Tibial nerve (tissue), 4 donors: ENCODE measurements around the gene TAF6. TPM values are rescaled to one million over a fixed set of nuclear protein-coding genes. Genes with fewer than 3 reads are reported as not detected.

ENCODE experiments used
- DNase-seq, 2 donors: peaks; one replicate each; pipeline ENCODE4 v3.0.0-alpha.2; 2019; ENCODE audit warnings: low spot score in 2 of 2
- H3K27ac ChIP-seq, 4 donors: fragments of 200-600 bp; sonication (generic) in 3 of 4; one replicate each; pipeline ENCODE4 v1.5.1; 2017 to 2019; ENCODE audit warnings: mild to moderate bottlenecking in 1 of 4
- H3K27me3 ChIP-seq, 2 donors: fragments of 200-600 bp; sonication (generic) in 1 of 2; one replicate each; pipeline versions ENCODE4 v1.5.1 to v1.6.0; 2017 to 2019
- H3K36me3 ChIP-seq, 3 donors: fragments of 200-600 bp; sonication (generic); one replicate each; pipeline ENCODE4 v1.5.1; 2018 to 2019
- H3K4me1 ChIP-seq, 4 donors: fragments of 200-600 bp; sonication (generic) in 3 of 4; one replicate each; pipeline ENCODE4 v1.5.1; 2017 to 2019
- H3K4me3 ChIP-seq, 4 donors: fragments of 200-600 bp; sonication (generic) in 3 of 4; one replicate each; pipeline ENCODE4 v1.5.1; 2017 to 2019; ENCODE audit warnings: mild to moderate bottlenecking in 1 of 4, moderate library complexity in 1 of 4
- H3K9me3 ChIP-seq, 4 donors: fragments of 200-600 bp; sonication (generic) in 3 of 4; one replicate each; pipeline ENCODE4 v1.5.1; 2017 to 2019
- EP300 ChIP-seq, 2 donors: sonication (generic); formaldehyde crosslinking; IDR thresholded peaks; one replicate each; pipeline ENCODE4 v1.6.1; 2017; ENCODE audit warnings: antibody characterized with exemption in 2 of 2, mild to moderate bottlenecking in 1 of 2
- POLR2A ChIP-seq, 2 donors: fragments of 450-650 bp; IDR thresholded peaks; one replicate each; pipeline ENCODE4 v1.6.1; 2017; ENCODE audit warnings: antibody characterized with exemption in 2 of 2, mild to moderate bottlenecking in 2 of 2, moderate library complexity in 2 of 2
- WGBS, 2 donors: methylation state at CpG; one replicate each; pipeline ENCODE4 v1.1.5; 2018; 5-methylcytosine and 5-hydroxymethylcytosine counted together
- total RNA-seq, 4 donors: library from RNA; depleted of rRNA; stranded (reverse); fragments of >200 nt; gene quantifications; one replicate each; pipeline ENCODE4 v1.1.0, GENCODE V29; 2016
- TF ChIP-seq, protein P1 (sequence below), 5 experiments: fragments of 200-600 bp in 3 of 5; fragments of 450-650 bp in 2 of 5; sonication (generic) in 3 of 5; IDR thresholded peaks; one replicate each; pipeline ENCODE4 v1.5.1; 2016 to 2019; ENCODE audit warnings: antibody characterized with exemption in 5 of 5, mild to moderate bottlenecking in 3 of 5, moderate library complexity in 2 of 5

The TAF6 gene
- total RNA-seq, 4 donors from 2014 or later, result 46.1 to 56.9 (median 54.2) TPM

DNA sequence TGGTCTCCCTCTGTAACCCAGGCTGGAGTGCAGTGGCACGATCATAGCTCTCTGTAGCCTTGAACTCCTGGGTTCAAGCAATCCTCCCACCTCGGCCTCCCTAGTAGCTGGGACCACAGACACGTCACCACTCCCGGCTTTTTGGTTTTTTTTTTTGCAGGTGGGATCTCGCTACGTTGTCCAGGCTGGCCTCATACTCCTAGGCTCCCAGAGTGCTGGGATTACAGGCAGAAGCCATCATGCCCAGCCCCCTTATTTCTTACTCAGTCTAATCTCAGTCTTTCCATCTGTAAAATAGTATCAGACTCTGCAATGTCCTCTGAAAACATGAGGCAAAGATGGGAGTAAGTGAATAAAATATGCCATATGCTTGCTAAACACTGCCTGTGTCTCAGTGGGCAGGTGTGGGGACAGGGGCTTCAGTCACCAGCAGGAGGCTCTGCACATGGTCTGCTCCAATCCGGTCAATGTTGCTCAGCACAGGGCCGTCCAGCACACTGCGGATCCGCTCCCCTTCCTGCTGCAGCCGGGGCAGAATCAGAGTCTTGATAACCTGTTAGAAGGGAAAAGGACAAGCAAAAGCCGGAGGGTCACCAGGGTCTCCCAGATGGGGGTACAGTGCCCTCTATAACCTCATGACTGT, 9.5 kb downstream of the TAF6 start:
- DNase-seq, result no peak
- no peaks in the 10 kb centered on the region for H3K9me3 ChIP-seq
- no peak overlapping the region for H3K27ac ChIP-seq
- 76 to 83% methylated on average over 12 of the region's 12 CpGs for WGBS, 2 donors
- TF ChIP-seq EP300 (IDR thresholded peaks at IDR 0.05) (no peak), POLR2A (IDR thresholded peaks at IDR 0.05) (no peak)
- TF ChIP-seq, protein P1, sequence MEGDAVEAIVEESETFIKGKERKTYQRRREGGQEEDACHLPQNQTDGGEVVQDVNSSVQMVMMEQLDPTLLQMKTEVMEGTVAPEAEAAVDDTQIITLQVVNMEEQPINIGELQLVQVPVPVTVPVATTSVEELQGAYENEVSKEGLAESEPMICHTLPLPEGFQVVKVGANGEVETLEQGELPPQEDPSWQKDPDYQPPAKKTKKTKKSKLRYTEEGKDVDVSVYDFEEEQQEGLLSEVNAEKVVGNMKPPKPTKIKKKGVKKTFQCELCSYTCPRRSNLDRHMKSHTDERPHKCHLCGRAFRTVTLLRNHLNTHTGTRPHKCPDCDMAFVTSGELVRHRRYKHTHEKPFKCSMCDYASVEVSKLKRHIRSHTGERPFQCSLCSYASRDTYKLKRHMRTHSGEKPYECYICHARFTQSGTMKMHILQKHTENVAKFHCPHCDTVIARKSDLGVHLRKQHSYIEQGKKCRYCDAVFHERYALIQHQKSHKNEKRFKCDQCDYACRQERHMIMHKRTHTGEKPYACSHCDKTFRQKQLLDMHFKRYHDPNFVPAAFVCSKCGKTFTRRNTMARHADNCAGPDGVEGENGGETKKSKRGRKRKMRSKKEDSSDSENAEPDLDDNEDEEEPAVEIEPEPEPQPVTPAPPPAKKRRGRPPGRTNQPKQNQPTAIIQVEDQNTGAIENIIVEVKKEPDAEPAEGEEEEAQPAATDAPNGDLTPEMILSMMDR (IDR thresholded peaks at IDR 0.05), result no peak
- H3K36me3 ChIP-seq, result peaks cover 0 to 98% (median 22%) of the 10 kb centered on the region in 3 donors
- no peaks in the 10 kb centered on the region for H3K27me3 ChIP-seq
- no peaks in the 10 kb centered on the region for H3K4me1 ChIP-seq
- H3K4me3 ChIP-seq, result no peak overlapping the region

DNA sequence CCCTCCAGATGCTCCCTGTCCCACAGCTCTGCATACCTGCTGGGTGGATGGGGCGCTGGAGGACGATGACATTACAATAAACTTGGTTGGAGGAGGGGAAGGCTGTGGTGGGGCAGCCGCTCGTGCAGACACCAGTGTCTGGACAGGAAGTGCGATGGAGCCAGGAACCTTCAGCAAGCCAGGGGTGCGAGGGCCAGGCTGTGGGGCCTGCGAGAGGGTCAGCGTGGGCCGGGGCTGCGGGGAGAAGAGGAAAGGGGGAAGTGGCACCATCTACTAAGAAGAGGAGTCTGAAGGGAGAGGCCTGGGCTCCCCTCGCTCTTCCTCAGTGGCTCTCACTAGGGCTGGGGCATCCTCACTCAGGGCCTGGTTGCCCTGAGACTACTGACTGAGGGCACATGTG, 11.3 kb downstream of the TAF6 start:
- no peak for DNase-seq

DNA sequence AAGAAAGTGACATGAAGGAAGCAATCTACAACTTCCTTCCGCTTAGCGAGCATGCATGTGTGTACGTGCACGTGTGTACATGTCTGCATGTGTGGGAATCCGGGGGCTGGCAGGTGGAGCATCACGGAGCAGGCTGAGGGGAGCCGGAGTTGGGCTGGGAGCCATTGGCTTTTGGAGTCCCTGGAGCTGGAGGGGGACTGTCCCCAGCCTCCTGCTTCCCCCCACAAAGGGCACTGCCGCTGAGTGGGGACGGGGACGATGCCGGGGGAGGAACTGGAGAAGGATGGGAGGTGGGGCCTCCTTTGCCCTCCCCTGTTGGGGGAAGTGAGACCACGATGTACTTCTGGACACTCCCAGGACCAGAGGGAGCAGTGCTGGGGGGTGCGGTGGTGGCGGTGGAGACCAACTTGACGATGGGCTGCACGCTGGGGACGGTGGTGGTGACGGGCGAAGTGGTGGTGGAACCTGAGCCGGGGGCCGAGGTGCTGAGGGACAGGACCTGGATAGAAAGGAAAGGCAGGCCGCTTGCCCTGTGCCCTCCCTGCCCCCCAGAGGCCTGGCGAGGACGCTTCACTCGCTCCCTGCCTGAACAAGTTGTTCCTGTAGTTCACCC, 11.9 kb downstream of the TAF6 start:
- WGBS, 2 donors, result 73 to 75% methylated on average over 25 of the region's 25 CpGs
- TF ChIP-seq EP300 (IDR thresholded peaks at IDR 0.05) (no peak), POLR2A (IDR thresholded peaks at IDR 0.05) (no peak)
- TF ChIP-seq, protein P1 (IDR thresholded peaks at IDR 0.05), result no peak
- H3K4me1 ChIP-seq, result peaks cover 0 to 10% (median 6%) of the 10 kb centered on the region in 4 donors
- no peak overlapping the region for H3K27ac ChIP-seq
- DNase-seq, result no peak
- H3K4me3 ChIP-seq, result no peak overlapping the region
- peaks cover 0 to 92% (median 26%) of the 10 kb centered on the region in 3 donors for H3K36me3 ChIP-seq
- no peaks in the 10 kb centered on the region for H3K27me3 ChIP-seq
- H3K9me3 ChIP-seq, result no peaks in the 10 kb centered on the region

More for the DNA sequence above, 11.3 kb downstream of the TAF6 start:
- no peak for TF ChIP-seq EP300 (IDR thresholded peaks at IDR 0.05)
- TF ChIP-seq, protein P1 (IDR thresholded peaks at IDR 0.05), result no peak
- no peak for TF ChIP-seq POLR2A (IDR thresholded peaks at IDR 0.05)
- H3K4me1 ChIP-seq, result peaks cover 0 to 3% (median 0%) of the 10 kb centered on the region in 4 donors
- H3K4me3 ChIP-seq, result no peak overlapping the region
- H3K27ac ChIP-seq, result no peak overlapping the region
- H3K9me3 ChIP-seq, result no peaks in the 10 kb centered on the region
- H3K27me3 ChIP-seq, result no peaks in the 10 kb centered on the region
- WGBS, 2 donors, result 69 to 77% methylated on average over 11 of the region's 11 CpGs
- H3K36me3 ChIP-seq, result peaks cover 0 to 99% (median 26%) of the 10 kb centered on the region in 3 donors

DNA sequence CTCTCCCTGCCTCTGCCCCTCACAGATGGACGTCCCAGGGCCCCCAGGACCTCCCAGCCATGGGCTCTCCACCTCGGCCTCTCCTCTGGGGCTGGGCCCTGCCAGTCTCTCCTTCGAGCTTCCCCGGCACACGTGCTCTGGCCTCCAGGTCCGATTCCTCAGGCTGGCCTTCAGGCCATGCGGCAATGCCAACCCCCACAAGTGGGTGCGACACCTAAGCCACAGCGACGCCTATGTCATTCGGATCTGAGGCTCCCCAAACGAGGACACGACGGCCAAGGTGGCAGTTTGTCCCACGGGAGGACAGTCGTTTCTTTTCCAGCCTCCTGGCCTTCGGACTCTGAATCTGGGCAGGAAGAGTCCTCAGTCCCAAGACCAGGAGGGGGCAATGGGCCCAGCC, 12.5 kb downstream of the TAF6 start:
- Histone ChIP-seq H3K9me3 (no peaks in the 10 kb centered on the region), H3K27ac (no peak overlapping the region), H3K4me3 (no peak overlapping the region), H3K27me3 (no peaks in the 10 kb centered on the region), H3K4me1 (peaks cover 0 to 12% (median 8%) of the 10 kb centered on the region in 4 donors), H3K36me3 (peaks cover 0 to 86% (median 26%) of the 10 kb centered on the region in 3 donors)
- no peak for TF ChIP-seq POLR2A (IDR thresholded peaks at IDR 0.05)
- TF ChIP-seq, protein P1 (IDR thresholded peaks at IDR 0.05), result no peak
- TF ChIP-seq EP300 (IDR thresholded peaks at IDR 0.05), result no peak
- DNase-seq, result no peak
- 79 to 83% methylated on average over 15 to 17 of the region's 17 CpGs for WGBS, 2 donors

DNA sequence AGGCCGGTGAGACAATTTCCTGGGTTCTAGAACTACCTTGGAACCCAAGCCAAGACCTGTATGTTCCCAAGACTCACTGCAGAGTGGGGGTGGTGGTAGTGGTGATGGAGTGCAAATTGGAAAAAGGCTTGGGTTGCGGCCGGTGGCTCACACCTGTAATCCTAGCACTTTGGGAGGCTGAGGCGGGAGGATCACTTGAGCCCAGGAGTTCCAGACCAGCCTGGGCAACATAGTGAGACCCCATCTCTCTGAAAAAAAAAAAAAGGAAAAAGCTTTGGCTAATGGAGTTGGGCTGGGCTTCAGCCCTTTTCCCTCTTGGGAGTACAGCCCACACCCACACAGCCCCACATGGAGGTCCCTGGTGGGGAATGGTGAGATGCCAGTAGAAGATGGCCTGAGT, 13.6 kb downstream of the TAF6 start:
- H3K9me3 ChIP-seq, result no peaks in the 10 kb centered on the region
- no peak overlapping the region for H3K4me3 ChIP-seq
- no peaks in the 10 kb centered on the region for H3K27me3 ChIP-seq
- H3K36me3 ChIP-seq, result peaks cover 0 to 75% (median 23%) of the 10 kb centered on the region in 3 donors
- H3K4me1 ChIP-seq, result peaks cover 0 to 12% (median 8%) of the 10 kb centered on the region in 4 donors
- DNase-seq, result no peak
- 93 to 100% methylated on average over 3 to 4 of the region's 4 CpGs for WGBS, 2 donors
- TF ChIP-seq, protein P1 (IDR thresholded peaks at IDR 0.05), result no peak
- TF ChIP-seq EP300 (IDR thresholded peaks at IDR 0.05), result no peak
- TF ChIP-seq POLR2A (IDR thresholded peaks at IDR 0.05), result no peak
- no peak overlapping the region for H3K27ac ChIP-seq
